GM21360 (cell line): ENCODE results near the gene TPCN2.
"Not testable (repeated sequence)": the region's sequence is repeated elsewhere in the genome, so short reads cannot be mapped to it uniquely, and the experiment has no call there.

Source experiments
- ATAC-seq: cut with Tn5 transposase; IDR thresholded peaks from one replicate; pipeline ENCODE4 v1.9.1; 2021; ENCODE audit warnings: mild to moderate bottlenecking, moderate library complexity; ENCODE audit not compliant: unreplicated experiment

TPCN2 gene

DNA sequence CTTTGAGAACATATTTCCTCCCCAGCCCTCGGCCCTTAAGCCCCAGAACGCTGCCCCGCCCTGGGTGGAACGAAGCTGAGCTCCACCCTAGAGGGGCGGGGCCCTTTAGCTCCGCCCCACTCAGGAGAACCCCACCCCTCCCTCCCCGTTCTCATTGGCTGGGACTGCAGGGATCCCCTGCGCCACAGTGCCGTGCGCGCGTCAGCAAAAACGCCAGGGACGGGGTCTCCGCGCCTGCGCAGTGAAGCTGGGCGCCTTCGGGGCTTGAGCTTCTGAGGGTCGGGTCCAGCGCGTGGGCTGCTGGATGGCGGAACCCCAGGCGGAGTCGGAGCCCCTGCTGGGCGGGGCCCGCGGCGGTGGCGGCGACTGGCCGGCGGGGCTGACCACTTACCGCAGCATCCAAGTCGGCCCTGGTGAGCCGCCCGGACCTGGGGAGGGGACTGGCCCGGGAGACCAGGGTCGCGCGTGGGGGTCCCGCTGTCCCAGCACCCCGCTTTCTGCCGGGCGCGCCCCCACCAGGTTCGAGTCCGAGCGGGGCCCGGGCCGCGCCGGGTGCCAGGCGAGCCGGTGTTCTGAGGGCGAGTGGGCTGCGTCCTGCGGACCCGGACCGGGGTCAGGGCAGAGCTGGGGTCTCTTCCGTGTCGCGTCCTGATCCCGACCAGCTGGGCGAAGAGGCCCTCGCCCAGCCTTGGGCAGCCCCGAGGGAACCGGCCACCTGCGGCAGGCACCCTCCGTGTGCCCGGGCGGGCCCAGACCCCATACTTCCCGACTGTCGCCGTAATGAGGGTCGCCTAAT is at the start of gene TPCN2:
TSS of gene TPCN2 (plus strand) at position 239 of the 796 bp plus-strand sequence. CDS start at position 305, 66 bp downstream.
- ATAC-seq: peak; percentile 71

DNA sequence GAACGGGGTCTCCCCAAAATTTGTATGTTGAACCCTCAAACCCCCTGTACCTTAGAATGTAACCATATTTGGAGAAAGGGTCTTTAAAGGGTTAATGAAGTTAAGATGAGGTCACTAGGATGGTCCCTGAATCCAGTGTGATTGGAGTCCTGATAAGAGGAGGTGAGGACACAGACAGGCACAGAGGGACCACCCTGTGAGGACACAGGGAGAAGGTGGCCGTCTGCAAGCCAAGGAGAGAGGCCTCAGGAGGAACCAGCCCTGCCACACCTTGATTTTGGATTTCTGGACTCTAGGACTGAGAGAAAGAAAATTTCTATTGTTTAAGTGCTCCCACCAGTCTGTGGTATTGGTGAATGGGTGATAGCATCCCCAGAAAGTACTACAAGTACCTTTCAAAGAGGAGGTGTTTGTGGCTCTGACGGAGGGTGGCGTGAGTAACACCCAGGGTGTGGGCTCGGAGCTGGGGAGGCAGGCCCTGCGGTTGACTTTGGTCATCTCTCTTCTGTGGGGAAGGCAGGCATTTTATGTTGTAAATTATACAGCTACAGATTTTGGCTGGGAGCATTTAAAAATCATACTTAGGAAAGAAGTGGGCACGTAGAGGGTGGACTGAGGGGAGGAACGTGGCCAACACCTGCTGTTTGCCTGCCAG is 49.5 kb upstream of the TPCN2 start:
- ATAC-seq: no peak

DNA sequence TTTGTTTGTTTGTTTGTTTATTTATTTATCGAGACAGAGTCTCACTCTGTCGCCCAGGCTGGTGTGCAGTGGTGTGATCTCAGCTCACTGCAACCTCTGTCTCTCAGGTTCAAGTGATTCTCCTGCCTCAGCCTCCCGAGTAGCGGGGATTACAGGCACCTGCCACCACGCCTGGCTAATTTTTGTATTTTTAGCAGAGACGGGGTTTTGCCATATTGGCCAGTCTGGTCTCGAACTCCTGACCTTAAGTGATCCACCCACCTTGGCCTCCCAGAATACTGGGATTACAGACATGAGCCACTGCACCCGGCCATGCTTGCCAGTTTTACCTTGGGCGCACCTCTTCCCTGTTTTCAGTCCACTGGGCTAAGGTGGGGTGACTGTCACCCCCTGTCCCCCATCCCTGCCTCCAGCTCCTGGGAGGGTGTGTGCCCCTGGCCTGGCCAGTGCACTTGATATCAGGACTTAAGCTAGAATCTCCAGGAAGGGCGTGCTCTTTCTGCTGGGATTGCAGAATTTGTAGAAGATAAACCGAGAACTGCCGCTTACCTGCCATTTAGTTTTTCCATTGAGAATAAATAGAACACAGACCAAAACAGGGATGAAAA is 48.9 kb upstream of the TPCN2 start:
- not testable (repeated sequence) for ATAC-seq

DNA sequence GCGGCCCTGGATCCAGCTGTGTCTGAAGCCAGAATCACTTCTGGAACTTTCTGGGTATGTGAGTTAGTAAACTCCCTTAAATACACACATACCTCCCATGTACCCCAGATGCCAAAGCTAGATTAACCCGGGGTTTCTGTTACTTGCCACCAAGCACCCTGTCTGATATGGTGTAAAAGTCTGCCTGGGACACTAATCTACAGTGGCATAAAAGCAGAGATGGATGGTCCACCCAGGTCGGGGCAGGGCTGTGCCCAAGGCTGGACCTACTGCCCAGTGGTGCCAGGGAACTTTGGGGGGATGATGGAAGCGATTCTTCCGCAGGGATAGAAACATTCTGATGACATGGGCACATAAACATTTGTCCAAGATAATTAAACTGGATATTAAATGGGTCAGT is 48.3 kb upstream of the TPCN2 start:
- ATAC-seq: no peak

DNA sequence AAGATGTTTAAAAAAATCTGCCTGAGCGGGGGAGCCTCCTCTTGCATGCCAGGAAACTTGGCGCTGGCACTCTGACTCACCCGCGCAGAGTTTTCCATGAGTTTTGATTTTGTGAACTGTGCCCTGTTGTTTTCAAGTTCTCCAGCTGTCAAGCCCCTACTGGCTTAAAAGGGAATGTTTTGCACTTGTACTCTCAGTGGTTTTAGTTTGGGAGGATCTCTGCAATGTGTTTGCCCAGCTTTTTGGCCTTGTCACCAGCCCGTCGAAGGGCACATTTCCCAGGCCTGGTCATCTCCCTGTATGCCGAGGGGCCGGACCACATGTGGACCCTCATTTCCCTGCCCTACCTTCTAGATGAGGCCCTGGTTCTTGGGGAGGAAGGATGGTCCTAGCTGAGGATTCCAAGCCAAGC is 47.9 kb upstream of the TPCN2 start:
- no peak for ATAC-seq

DNA sequence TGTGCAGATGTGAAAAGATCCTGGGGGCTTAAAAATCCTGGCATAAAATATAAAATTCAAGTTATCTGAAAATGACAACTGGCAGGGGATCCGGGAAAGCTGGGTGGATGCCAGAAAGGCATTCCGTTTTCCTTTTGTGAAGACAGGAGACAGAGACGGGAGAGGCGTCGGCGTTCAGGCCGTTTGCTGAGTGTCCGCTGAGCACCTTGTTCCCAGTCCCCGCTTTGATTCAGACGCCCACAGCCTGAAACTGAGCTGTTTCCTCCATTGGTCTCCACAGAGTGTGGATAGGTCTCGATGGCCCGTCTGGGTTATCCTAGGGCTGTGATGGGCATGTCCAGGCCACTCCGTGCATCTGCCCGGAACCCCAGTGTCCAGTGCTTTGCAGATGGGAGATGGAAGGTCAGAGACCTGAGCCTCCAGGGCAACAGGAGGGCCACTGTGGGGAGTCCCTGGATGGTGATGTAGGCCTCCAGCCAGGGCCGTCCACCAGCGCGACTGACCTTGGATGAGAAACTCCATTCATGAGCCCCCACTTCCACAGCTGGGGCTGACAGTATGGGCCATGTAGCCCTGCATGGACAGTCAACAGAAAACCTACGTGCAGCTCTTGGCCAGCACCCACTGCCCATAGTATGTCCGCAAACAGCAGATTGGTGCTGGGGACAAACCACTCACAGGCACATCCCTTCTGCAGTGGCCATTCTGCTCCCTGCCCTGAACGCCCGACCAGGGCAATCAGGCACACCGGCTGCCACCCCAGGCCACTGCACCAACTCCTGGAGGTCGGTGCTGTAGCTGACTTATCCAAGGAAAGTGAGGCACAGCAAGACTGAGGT is 47.3 kb upstream of the TPCN2 start:
- no peak for ATAC-seq

DNA sequence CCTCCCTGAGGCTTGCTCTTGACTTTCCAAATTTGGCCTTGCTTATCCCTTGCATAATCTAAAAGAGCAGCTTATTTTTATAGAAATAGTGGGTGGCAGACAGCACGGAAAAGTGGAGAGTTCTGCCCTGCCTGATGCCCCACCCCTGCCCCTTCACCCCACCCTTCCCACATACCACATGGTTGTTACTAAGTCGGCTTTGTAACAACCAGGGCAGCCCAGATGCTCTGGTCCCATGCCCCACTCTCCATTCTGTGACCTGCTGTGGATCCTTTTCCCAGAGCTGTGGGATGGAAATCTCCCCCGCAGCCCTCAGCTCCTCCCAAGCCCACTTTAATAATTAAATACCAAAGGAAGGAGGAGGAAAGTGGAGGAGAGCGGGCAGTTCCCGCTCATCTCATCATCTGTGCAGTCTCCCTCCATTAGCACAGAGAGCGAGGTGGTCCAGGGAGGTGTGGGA is 46.6 kb upstream of the TPCN2 start:
- ATAC-seq: no peak

DNA sequence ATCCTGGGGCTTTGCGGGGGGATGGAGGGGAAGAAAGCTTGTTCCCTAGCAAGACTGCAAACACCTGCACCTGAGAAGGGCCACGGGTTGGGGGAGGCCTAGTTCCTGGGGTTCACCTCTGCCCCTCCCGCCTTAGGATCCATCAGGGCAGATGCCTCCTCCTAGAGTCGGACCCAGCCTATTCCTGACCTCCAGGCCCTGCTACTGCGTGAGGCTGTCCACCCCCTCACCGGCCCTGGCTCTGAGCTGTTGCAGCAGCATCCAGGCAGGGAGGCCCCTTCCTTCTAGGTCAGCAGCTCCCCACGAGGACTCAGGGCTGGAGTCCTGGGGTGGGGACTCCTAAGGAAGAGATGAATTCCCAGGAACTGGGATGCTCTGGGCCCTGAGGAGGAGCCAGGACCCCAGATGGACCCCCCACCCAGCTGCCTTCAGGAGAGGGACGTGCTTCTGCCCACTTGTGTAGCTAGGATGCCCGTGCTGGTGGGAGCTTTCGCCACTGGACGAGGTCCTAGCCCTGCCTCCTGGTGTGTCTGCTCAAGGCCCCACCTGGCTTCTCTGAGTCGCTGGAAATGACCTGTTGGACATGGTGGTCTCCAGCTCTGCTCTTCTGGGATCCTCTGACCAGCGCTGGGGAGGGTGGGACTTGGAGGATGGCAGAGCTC is 46.0 kb upstream of the TPCN2 start:
- no peak for ATAC-seq

DNA sequence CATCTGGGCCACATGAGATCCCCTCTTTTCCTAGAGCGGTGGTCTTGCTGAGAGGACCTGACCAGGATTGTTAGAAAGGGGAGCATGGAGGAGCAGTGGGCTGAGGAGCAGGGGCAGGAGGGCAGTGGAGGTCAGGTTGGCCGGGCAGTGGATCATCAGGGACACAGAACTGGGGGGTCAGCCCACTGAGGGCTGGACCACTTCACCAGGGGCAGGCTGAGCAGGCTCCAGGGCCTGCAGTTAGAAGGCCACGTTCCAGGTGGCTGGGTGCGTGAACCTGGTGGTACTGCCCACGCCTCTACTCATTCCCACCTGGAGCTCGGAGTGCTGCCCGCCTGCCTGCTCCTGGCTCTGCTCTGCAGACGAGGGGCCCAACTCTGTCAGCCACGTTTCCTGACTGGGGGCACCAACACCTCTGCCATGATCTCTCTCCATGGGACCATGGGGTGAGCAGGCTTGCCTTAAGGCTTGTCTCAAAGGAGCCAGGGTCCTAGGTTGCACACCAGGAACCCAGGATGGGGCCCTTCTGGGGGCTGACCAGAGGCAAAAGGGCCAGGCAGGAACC is 45.3 kb upstream of the TPCN2 start:
- ATAC-seq: no peak

DNA sequence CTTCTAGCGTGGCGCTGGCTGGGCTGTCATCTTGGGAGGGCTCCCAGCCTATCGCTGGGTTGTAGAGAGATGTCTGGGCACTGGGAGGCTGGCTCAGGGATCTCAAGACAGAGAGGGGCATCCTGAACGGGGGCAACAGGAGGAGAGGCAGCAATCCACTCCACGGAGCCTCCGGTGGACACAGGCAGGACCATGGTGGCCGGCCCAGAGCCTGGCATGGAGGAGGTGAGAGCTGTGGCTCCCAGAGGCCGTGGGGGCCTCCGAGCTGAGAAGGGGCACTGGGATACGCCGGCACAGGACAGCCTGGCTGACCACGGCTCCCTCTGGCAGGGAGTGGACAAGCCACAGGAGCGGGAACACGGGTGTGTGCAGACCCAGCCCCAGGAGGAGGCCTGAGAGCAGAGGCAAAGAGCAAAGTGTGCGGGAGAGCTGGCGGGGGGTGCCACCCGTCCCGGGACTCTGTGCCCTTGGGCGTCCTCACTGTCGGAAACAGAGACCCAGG is 44.8 kb upstream of the TPCN2 start:
- no peak for ATAC-seq

DNA sequence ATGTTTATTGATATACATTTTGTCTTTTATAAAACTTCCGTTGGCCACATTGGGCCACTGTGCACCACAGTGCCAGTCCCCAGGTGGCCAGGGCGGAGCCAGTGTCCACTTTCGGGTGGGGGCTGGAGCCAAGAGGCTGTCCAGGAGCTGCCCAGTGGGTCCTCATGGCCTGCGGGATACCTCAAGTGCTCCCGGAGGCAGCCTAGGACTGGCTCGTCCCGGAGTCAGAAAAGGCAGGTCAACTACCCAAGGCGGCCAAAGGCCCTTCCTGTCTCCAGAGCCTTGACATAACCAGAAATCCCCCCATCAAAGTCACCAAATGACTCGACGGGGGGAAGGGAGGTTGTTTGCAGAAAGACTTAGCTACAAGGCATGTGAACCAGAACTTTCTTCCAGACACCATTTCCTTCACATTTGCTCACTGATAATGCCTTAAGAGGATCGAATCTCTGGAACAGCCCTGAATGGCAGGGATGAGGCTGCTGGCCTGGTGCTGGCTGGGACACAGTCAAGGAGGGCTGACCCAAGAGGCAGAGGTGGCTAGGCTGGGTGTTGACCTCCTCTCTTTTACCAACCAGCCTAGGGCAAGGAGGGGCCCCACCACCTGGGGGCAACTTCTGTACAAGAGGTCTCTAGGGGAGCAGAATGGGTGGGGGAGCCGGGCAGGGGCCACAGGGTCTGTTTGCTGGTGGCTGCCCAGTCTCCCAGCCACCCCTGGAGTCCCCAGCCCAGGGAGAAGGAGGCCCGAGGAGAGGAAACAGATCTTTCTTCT is 44.1 kb upstream of the TPCN2 start:
- no peak for ATAC-seq

DNA sequence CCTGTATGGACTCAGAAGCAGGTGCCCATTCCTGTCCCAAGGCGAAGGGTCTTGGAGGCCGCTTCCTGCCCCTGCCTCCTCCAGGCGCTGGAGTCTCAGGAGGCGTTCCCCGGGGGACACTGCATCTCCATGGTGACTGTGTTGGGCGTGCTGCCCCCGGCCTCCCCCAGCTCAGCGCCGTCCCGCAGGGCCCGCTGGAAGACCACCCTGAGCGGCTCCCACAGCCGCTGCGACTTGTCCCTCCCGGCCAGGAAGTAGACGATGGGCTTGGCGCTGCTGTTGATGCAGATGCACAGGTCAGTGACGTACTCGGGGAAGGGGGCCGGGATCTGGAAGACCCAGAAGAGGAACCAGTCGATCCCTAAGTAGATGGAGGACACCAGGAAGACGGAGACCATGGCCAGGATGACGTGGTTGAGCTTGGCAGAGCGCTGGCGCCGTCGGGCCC is 43.5 kb upstream of the TPCN2 start:
- ATAC-seq: no peak

DNA sequence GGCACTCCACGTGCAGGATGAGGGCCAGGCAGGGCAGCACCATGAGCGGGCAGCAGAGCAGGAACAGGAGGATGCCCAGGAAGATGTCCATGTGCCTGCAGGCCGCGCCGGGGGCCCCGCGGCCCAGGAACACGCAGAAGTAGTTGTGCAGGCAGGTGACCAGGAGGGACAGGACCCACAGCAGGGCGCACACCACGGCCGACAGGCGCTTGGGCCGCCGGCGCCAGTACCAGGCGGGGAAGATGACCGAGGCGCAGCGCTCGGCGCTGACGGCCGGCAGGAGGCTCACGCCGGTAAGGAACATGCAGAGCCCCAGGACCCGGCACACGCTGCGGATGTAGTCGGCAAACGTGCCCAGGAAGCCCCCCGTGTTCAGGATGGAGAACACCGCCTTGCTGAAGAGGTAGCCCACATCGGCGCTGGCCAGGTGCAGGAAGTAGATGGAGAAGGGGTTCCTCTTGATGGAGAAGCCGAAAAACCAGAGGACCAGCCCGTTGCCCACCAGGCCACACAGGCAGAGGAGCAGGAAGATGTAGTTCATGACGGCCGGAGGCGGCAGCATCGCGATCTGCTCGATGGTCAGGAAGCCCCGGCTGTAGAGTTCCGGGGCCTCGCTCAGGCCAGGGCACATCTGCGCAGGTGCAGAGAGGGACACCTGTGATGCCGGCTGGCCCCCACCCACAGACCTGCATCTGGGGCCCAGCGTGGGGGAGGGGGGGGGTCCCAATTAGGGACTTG is 42.9 kb upstream of the TPCN2 start:
- ATAC-seq: no peak

DNA sequence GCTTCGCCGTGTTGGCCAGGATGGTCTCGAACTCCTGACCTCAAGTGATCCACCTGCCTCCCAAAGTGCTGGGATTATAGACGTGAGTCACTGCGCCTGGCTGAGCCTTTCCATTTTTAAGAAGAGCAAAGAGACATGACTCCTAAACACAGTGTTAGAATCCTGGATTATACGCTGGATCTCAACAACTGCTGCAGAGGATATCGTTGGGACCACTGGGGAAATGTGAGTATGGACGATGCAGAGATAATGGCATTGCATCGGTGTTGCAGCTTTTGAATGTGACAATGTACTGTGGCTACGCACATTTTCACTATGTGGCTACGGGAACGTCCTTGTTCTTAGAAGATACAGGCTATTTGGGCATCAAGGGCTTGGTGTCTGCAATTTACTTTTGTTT is 41.9 kb upstream of the TPCN2 start:
- no peak for ATAC-seq

DNA sequence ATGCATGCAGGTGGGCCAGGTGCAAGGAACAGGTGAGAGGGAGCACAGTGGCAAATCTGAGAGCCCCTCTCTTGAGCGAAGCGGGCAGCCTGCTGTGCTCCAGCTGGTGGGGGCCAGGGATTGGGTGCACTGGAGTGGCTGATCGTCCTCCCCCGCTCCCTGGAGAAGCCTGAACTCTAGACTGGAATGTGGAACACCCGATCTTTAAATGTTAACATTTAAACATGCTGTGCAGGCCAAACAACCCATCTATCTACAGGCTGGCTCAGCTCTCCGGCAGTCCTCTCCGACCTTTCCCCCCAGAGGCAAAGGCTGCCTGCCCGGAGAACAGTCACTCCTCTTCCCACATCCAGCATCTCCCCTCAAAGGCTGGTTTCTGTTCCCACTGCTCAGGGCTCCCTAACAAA is 40.8 kb upstream of the TPCN2 start:
- no peak for ATAC-seq

DNA sequence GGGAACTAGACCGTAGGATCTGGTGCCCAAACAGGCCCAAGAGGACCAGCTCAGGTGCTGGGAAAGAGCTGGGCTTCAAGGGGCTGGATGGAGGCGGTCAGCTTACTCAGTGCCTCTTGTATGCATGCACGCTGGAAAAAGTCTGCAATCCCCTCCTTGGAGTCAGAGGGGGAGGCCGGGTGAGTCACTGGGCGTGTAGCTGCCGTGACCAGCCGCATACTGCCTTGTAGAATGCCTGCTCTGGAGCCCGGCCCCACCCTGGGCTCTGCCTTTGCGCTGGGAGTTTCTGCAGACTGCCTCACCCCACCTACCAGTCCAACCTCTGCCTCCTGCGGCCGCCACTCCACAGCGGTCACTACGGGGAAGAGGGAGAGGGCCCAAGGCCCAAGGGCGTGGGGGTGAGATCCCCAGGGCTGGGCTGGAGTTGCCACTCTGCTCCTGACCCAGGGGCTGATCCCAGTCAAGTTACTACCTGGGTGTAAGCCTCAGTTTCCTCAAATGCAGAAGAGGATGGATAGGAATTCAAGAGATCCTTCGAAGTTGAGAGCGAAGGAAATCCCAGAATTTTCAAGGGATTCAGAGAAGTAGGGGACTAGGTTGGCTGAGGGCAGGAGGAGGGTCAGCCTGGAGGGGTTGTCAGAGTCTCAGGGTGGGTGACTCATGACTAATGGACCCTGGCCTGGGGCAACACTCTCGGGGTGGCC is 39.8 kb upstream of the TPCN2 start:
- no peak for ATAC-seq

DNA sequence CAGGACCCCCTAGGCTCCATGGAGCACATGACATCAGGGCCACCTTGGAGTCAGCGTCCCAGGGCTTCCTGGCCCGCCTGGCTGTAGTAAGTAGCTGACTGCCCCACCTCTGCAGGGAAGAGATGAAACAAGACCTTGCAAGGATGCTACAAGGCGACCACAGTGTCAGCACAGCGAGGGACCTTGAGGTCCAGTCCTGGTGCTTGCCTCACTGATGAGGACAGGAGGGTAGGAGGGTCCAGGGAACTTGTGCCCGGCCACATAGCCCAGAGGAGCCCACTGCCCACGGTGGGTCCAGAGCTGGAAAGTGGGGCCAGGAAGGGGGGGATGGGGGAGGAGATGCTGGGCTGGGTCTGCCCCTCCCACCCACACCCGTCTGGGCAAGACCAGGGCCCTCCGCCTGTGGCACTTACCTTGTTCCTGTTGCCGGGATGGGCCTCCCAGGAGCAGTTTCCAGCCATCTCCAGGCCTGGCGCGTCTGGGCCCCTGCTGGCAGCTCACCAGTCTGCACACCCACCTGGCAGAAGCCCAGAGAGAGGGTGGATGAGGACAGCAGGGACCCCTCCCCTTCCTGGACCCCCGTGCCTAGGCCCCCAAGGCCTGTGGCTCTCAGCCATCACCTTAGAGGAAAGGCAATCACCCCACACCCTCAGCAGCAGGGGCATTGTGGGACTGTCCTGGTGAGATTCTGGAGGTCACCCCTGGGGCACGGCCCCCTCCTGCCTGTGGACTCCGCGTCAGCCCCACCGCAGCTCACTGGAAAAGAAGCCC is 39.1 kb upstream of the TPCN2 start:
- no peak for ATAC-seq
